Activated CD8-positive, alpha-beta memory T cell treated with anti-CD3 and anti-CD28 coated beads, Interleukin-2, amount 50 U/mL, for 1 hour (primary cell): ENCODE measurements around the gene CA14.
"Not testable (repeated sequence)": the region's sequence is repeated elsewhere in the genome, so short reads cannot be mapped to it uniquely, and the experiment has no call there.

Experiments
- DNase-seq: peaks from one replicate; pipeline ENCODE4 v3.0.0-alpha.2; 2020; ENCODE audit errors: extremely low read depth

Gene CA14

GRCh38 chr1:150235852-150236613, 21.5 kb upstream of the CA14 start, which contains the start of gene ANP32E:
ANP32E (minus strand) TSS chr1:150236112; CDS start chr1:150235786, 326 bp downstream.
- DNase-seq, result peak; percentile 84

DNA sequence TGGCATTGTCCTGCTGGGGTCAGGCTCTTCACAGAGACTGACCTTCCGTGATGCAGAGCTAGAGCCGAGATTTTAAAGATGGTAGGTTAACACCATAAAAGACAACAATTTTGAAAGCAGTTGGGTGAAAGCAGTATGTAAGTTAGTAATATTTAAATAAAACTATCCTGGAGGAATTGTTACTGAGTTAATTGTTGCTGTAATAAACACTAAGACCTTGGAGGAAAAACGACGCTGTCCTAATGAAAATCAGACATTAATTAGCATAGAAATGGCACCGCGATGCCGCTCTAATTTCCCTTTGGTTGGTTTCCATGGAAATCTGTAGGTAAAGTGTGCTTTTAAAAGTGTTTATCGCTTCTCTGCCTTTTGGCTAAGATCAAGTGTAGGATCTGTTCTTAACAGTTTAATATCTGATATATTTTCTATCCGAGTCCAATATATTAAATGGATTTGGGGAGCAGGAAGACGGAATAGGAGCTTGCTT, 20.9 kb upstream of the CA14 start:
- DNase-seq, result no peak

DNA sequence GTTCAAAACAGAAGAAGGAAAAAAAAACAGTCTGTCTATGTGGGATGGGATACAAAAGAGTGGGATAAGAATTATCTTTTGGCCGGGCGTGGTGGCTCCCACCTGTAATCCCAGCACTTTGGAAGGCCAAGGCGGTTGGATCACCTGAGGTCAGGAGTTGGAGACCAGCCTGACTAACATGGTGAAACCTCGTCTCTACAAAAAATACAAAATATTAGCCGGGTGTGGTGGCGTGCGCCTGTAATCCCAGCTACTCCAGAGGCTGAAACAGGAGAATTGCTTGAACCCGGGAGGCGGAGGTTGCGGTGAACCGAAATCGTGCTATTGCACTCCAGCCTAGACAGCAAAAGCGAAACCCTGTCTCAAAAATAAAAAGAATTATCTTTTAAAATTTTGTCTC, 20.4 kb upstream of the CA14 start:
- not testable (repeated sequence) for DNase-seq

DNA sequence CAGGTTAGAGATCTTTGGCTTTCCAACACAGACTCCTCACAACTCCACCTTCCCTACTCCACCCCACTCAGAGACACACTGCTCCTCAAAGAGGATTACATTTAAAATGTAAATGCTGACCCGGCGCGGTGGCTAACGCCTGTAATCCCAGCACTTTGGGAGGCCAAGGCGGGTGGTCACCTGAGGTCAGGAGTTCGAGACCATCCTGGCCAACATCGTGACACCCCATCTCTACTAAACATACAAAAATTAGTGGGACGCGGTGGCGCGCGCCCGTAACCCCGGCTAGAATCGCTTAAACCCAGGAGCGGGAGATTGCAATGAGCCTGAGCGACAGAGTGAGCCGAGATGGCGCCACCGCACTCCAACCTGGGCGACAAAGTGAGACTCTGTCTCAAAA, 19.8 kb upstream of the CA14 start:
- DNase-seq, result no peak

GRCh38 chr1:150243003-150243402, 14.6 kb upstream of the CA14 start:
- no peak for DNase-seq

DNA sequence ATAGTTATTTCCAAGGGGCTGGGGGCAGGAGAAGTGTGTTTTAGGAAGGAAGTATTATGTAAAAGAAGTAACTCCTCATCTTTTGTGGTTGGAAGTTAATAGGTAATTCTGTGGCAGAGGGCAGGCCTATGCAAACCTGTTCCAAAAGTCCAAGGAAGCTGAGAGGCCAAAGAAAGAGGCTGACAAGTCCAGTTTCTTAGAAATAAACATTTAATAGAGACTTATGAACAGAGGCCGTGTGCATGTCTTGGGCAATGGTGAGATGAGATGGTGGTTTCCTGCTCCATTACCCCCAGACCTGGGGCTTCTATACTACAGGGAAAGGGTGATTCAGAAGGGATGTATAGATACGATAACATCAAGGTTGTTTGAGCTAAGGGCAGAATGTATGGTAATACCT, 7.6 kb upstream of the CA14 start:
- DNase-seq, result no peak

- no peak for DNase-seq
Measured at GRCh38 chr1:150256198-150256553, 1.4 kb upstream of the CA14 start.

DNA sequence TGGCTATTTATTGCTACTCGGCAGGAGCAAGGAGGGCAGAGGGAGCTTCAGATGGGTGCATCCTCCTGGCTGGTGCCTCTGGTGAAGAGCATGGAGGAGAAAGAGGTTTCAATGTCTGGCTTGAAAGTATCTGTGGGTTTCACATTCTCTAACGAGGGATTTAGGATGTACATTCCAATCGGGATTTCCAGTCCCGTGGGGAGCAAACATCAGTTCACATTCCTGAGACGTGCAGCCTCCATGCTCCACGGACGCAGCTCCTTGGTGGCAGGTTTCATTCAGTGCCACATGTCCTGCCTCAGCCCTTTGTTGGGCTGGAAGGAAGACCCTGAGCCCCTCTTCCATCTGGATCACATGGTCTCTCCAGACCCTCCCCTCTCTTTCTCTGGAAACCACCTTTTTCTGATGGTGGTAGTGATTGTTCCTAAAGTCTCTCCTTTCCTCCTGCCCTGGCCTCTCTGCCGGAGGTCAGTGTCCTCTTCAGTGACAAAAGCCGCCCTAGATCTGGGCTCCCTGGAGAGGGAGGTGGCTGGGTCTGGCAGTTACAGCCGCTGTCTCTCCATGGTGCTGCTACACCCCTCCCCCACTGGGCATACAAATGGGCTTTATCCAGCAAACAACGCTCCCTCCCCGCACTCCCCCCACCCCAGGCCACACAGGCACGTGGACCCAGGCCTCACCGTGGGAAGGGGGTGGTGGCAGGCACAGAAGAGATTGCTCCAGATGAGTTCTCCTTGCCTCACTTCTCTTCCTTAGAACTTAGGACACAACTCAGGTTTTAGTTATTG, 826 bp upstream of the CA14 start:
- DNase-seq, result no peak

- DNase-seq, result no peak
Measured at GRCh38 chr1:150259217-150259616, 1.6 kb downstream of the CA14 start.

DNA sequence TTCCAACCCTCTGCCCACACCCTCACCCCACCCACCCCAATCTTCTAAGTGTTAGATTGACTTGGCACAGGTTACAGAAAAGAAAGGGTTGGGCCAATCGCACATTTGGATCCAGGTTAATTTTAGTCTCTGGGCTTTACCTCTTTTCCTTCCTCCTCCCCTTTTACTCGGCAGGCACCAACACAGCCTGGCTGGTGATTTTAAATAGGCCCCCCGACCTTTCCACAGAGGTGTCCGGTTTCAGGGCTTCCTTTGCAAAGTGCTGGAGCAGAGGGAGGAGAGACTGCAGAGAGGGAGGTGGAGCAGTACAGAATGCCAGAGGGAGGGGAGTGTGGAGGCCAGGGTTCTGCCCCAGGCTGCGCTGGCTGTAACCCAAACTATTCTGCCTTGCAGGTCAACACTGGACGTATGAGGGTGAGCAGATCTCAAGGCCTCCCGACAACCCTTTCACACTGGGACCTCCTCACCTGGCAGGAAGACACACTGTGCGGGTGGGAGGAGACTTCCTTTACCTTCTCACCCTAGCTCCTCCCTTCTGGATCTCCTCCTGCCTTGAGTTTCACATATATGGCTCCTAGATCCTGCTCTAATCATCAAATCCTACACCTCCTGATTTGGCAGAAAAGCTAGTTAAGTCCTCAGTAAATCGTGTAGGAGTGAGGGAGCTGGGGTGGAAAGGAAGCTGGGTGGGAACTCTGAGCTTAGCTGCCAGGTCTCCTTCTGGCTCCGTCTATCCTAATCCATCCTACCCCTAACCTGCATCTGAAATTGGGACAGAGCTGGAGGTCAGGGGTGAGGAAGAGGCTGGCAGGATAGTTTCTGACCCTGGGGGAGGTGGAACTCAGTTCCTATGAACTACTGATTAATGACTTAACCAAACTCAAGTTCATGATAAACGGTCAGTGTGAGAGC, 2.4 kb downstream of the CA14 start:
- DNase-seq, result no peak

GRCh38 chr1:150261367-150261766, 3.8 kb downstream of the CA14 start:
- no peak for DNase-seq

DNA sequence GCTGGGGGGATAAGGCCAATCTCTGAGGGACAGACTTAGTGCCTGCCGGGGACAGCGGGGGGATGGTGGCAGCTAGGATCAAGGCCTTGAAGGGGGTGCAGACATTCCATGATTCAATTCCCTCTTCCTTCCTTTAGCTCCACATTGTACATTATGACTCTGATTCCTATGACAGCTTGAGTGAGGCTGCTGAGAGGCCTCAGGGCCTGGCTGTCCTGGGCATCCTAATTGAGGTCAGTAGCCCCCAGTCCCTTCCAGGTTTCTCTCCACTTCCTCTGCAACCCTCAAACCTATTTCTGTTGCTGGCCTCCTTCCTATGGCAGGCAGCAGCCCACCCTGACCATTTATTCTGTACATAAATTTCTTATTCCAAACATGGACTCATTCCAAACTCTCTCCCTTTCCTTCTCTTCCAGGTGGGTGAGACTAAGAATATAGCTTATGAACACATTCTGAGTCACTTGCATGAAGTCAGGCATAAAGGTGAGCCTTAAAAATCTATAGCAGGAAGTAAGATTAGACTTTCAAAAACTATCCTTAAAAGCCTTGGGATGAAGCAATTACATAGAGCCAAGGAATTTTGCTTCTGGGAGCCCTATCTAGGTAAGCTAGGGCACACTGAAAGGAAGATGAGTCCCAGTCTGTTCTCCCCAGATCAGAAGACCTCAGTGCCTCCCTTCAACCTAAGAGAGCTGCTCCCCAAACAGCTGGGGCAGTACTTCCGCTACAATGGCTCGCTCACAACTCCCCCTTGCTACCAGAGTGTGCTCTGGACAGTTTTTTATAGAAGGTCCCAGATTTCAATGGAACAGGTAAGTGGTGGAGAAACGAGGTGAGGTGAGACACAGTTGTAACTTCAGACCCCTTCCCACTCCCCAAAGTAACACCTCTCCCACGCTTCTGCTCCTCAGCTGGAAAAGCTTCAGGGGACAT, 5.1 kb downstream of the CA14 start:
- DNase-seq, result no peak

DNA sequence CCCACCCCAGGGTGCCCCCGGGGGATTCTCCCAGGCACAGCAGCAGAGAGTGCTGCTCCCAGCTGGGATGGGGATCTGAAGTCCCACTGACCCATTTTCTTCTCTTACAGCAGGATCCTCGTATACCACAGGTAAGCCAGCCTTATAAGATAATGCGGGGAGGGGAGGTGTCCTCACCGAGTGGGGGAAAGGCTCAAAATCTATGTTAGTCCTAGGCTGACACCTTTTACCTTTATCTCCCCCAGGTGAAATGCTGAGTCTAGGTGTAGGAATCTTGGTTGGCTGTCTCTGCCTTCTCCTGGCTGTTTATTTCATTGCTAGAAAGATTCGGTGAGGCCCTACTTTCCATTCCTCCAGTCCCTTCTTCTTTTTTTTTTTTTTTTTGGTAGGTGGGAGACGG, 6.0 kb downstream of the CA14 start:
- DNase-seq, result no peak

DNA sequence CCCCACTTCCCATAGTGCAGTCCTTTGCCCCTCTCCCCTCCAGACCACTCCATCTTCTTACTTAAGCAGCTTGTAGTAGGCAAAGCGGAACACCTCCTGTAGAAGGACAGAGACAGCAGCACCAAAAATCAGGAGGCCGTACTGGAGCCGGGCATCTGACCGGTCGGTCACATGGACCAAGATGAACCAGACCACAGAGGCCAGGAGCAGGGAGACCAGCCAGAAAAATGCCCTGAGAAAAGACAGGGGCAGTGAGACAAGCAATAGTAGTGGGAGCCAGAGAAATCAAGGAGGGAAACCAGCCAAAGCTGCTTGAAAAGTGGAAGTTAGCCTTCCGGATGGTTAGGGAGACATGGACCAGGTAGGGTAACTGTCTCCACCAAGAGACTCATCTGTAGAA, 10.3 kb downstream of the CA14 start:
- DNase-seq, result no peak

GRCh38 chr1:150268340-150268704, 10.7 kb downstream of the CA14 start:
- no peak for DNase-seq

DNA sequence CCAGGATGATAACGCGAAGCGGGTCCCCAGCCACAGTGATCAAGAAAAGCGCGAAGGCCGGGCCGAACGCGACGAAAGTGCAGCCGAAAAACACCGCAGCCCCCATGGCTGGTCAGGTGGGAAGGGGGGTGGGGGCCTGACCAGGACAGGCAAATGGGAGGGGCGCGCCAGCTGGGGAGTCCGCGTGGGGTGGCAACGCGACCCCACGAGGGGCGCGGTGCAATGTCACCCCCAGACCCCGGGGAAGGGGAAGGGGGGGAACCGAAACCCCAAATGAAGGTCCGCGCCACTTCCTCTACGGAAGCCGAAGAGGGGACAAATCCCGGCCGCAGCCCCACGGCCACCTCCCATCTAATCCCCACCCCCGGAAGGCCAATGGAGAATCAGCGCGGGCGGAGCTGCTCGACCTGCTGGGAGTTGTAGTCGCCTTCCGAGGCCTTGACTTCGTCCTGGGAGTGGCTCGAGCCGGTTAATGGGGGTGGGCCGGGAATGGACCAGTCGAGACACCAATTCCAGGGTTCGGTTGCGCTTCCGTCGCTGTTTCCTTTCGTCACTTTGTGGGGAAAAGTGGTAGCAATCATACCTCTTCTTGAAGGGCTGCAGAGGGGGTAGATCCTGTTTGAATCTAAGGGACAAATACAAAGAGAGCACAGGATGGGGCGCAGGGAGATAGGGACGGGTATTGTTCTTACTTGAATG, 11.3 kb downstream of the CA14 start, which contains the start of gene APH1A:
APH1A (minus strand) TSS at position 312 of the 699 bp plus-strand sequence; CDS start at position 106, 206 bp downstream.
- DNase-seq, result peak; percentile 82

DNA sequence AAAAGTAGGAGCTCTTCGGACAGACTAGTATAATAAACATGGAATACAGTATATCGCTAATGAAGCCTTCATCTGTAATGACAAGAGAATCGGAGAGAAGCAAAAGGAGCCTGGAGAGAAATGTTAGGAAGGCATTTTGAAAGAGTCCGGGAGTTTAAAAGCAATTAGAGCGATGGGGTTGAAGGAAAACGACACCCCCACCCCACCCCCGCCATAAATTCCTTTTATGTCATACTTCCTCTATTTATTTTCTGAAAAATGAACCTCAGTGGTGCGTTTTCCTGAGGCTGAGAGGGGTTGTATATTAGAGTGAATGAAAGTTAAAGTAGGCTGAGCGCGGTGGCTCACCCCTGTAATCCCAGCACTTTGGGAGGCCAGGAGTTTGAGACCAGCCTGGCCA, 11.9 kb downstream of the CA14 start:
- no peak for DNase-seq

GRCh38 chr1:150271291-150271959, 13.9 kb downstream of the CA14 start:
- DNase-seq, result no peak

DNA sequence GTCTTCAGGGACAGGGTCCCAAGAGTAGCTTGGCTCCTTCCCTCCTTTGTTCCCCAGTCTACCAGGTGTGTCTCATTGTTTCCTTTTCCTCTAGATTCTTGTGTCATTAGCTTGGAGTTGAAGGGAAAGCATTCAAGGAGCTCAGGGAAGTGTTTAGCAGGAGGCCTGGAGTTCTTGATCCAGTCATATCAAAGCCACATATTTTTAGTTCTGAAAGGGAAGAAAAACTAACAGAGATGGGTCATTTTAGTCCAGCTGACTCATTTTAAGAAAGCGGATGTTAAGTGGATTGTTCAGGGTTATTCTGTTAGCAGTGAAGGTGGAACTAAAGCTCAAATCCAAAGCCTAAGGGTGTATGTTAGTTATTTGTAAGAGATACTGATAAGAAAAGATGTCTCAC, 15.7 kb downstream of the CA14 start:
- no peak for DNase-seq
